PFSK-1 (cell line): ENCODE data around the gene MEGF6.

ENCODE experiments used
- FOXP2 ChIP-seq: optimal IDR thresholded peaks from 2 replicates; pipeline ENCODE3; 2011; ENCODE audit warnings: borderline replicate concordance, control low read depth, inconsistent platforms; ENCODE audit not compliant: insufficient read depth; ENCODE audit errors: extremely low read length, extremely low read depth
- POLR2AphosphoS5 ChIP-seq: IDR thresholded peaks from 2 replicates; pipeline ENCODE4 v1.6.1; 2012; ENCODE audit warnings: low read depth, mild to moderate bottlenecking, control low read depth, low read length, moderate library complexity
- REST ChIP-seq, 2 experiments: IDR thresholded peaks; 2 replicates each; pipeline versions ENCODE4 v1.6.1 to v1.8.0; 2011 to 2012; ENCODE audit warnings: low read depth in 2 of 2, low read length in 2 of 2, control low read depth in 1 of 2, inconsistent platforms in 1 of 2, mild to moderate bottlenecking in 1 of 2, moderate library complexity in 1 of 2; ENCODE audit not compliant: insufficient read depth in 1 of 2
- SIN3A ChIP-seq: IDR thresholded peaks from 2 replicates; pipeline ENCODE4 v1.6.1; 2012; ENCODE audit warnings: mild to moderate bottlenecking, low read length, moderate library complexity, borderline replicate concordance; ENCODE audit not compliant: insufficient read depth
- TAF1 ChIP-seq: IDR thresholded peaks from 2 replicates; pipeline ENCODE4 v1.6.1; 2012; ENCODE audit warnings: low read length, control low read depth, borderline replicate concordance; ENCODE audit not compliant: insufficient read depth

GRCh38 chr1:3465935-3466321, 145.4 kb downstream of the MEGF6 start:
- TF ChIP-seq TAF1, result no peak
- no peak for TF ChIP-seq POLR2AphosphoS5
- no peak for TF ChIP-seq REST (IDR thresholded peaks at IDR 0.05; ENCODE audit: insufficient read depth in 1 of 2, low read depth in 2 of 2, low read length in 2 of 2)
- TF ChIP-seq SIN3A, result no peak
- TF ChIP-seq FOXP2, result no peak
